ENCODE results near the gene TMPO. TPM values are rescaled to one million over a fixed set of nuclear protein-coding genes. Genes with fewer than 3 reads are reported as not detected.

TMPO gene
- total RNA-seq, 1 donor from 2014 or later, result 54.5 TPM

Other genes with a start within 250 kb of the TMPO start
- 269 TPM for gene SLC25A3, start 78.1 kb downstream of the TMPO start, total RNA-seq
- gene IKBIP, start 129.2 kb downstream of the TMPO start, total RNA-seq, result 16.4 TPM
- gene APAF1, start 129.7 kb downstream of the TMPO start, total RNA-seq, result 29.6 TPM

All from sciatic nerve (tissue), 1 donor.